ENCODE measurements around the gene MRPL40.

Gene MRPL40

GRCh38 chr22:19455033-19455432 lies 22.7 kb downstream of the MRPL40 start:
- in situ Hi-C loops (cut with MboI; ENCODE audit: low pct_unique_long_range_greater_than_20kb, low sequenced_read_pairs) = no loop called here
- no peak for DNase-seq

- in situ Hi-C loops (cut with MboI; ENCODE audit: low pct_unique_long_range_greater_than_20kb, low sequenced_read_pairs) = no loop called here
- DNase-seq = no peak
Measured at GRCh38 chr22:19455585-19456370, 23.4 kb downstream of the MRPL40 start.

GRCh38 chr22:19456541-19456940 lies 24.2 kb downstream of the MRPL40 start:
- in situ Hi-C loops (cut with MboI; ENCODE audit: low pct_unique_long_range_greater_than_20kb, low sequenced_read_pairs) = no loop called here
- DNase-seq = no peak

- DNase-seq = no peak
- in situ Hi-C loops (cut with MboI; ENCODE audit: low pct_unique_long_range_greater_than_20kb, low sequenced_read_pairs) = no loop called here
Measured at GRCh38 chr22:19457828-19458428, 25.6 kb downstream of the MRPL40 start.

GRCh38 chr22:19460036-19460435 lies 27.7 kb downstream of the MRPL40 start:
- DNase-seq = no peak
- in situ Hi-C loops (cut with MboI; ENCODE audit: low pct_unique_long_range_greater_than_20kb, low sequenced_read_pairs) = no loop called here

GRCh38 chr22:19461506-19461905 lies 29.2 kb downstream of the MRPL40 start:
- in situ Hi-C loops (cut with MboI; ENCODE audit: low pct_unique_long_range_greater_than_20kb, low sequenced_read_pairs) = no loop called here

GRCh38 chr22:19463008-19463407 lies 30.7 kb downstream of the MRPL40 start:
- in situ Hi-C loops (cut with MboI; ENCODE audit: low pct_unique_long_range_greater_than_20kb, low sequenced_read_pairs) = no loop called here
- no peak for DNase-seq

More at GRCh38 chr22:19461506-19461905, 29.2 kb downstream of the MRPL40 start:
- no peak for DNase-seq

GRCh38 chr22:19463491-19464469 lies 31.4 kb downstream of the MRPL40 start:
- no peak for DNase-seq

GRCh38 chr22:19464546-19464945 lies 32.2 kb downstream of the MRPL40 start:
- in situ Hi-C loops (cut with MboI; ENCODE audit: low pct_unique_long_range_greater_than_20kb, low sequenced_read_pairs) = no loop called here
- DNase-seq = no peak

More at GRCh38 chr22:19463491-19464469, 31.4 kb downstream of the MRPL40 start:
- in situ Hi-C loops (cut with MboI; ENCODE audit: low pct_unique_long_range_greater_than_20kb, low sequenced_read_pairs) = no loop called here

GRCh38 chr22:19464975-19465374 lies 32.6 kb downstream of the MRPL40 start:
- in situ Hi-C loops (cut with MboI; ENCODE audit: low pct_unique_long_range_greater_than_20kb, low sequenced_read_pairs) = no loop called here
- no peak for DNase-seq

GRCh38 chr22:19466126-19466716 lies 33.9 kb downstream of the MRPL40 start:
- DNase-seq = no peak
- in situ Hi-C loops (cut with MboI; ENCODE audit: low pct_unique_long_range_greater_than_20kb, low sequenced_read_pairs) = no loop called here

GRCh38 chr22:19466848-19467752 lies 34.8 kb downstream of the MRPL40 start:
- DNase-seq = no peak
- in situ Hi-C loops (cut with MboI; ENCODE audit: low pct_unique_long_range_greater_than_20kb, low sequenced_read_pairs) = no loop called here

- in situ Hi-C loops (cut with MboI; ENCODE audit: low pct_unique_long_range_greater_than_20kb, low sequenced_read_pairs) = no loop called here
- no peak for DNase-seq
Measured at GRCh38 chr22:19467912-19468311, 35.6 kb downstream of the MRPL40 start.

- DNase-seq = no peak
- in situ Hi-C loops (cut with MboI; ENCODE audit: low pct_unique_long_range_greater_than_20kb, low sequenced_read_pairs) = no loop called here
Measured at GRCh38 chr22:19469421-19469820, 37.1 kb downstream of the MRPL40 start.

GRCh38 chr22:19470010-19470409 lies 37.7 kb downstream of the MRPL40 start:
- in situ Hi-C loops (cut with MboI; ENCODE audit: low pct_unique_long_range_greater_than_20kb, low sequenced_read_pairs) = no loop called here
- no peak for DNase-seq

- in situ Hi-C loops (cut with MboI; ENCODE audit: low pct_unique_long_range_greater_than_20kb, low sequenced_read_pairs) = no loop called here
- no peak for DNase-seq
Measured at GRCh38 chr22:19471572-19471971, 39.2 kb downstream of the MRPL40 start.

GRCh38 chr22:19472233-19472632 lies 39.9 kb downstream of the MRPL40 start:
- no peak for DNase-seq
- in situ Hi-C loops (cut with MboI; ENCODE audit: low pct_unique_long_range_greater_than_20kb, low sequenced_read_pairs) = no loop called here

GRCh38 chr22:19473578-19473977 lies 41.2 kb downstream of the MRPL40 start:
- in situ Hi-C loops (cut with MboI; ENCODE audit: low pct_unique_long_range_greater_than_20kb, low sequenced_read_pairs) = no loop called here
- no peak for DNase-seq

All from KBM-7 (cell line).